ENCODE measurements around the gene MAGED1.

DNA sequence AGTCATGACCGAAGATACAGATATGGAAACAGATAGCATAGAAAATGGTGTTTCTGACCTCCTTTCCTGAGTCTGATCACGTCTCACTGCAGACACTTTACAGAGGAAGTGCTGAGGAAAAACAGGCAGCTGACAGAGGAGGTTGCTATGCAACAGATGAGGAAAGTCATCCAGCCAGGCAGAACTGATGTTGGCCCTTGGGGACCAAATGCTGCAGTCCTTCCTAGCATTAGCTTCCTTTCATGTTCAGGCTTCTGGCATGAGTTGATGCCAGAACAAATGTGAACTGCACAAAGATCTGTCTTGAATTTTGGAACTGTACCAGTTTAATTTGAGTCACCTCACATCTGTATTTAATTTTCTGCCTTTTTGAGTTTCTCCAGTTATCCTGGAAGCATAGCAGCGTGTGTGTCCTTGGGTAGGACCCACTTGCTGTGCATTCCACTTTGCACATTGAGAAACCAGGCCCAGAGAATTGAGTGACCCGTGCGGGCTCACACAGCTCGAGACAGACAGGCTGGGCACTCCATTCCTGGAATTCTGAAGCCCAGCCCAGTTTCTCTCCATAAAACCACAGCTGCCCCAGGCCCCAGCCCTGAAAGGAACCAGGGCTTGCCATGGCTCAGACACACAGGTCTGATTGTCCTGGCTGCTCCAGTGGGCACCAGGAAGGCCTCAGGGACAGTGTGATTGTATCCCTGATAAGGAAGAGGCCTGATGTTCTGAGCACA lies 1.4 kb upstream of the MAGED1 start:
- no peak for TF ChIP-seq POLR2AphosphoS5 (IDR thresholded peaks at IDR 0.05; ENCODE audit: low read depth, low read length)
- TF ChIP-seq, protein P1, sequence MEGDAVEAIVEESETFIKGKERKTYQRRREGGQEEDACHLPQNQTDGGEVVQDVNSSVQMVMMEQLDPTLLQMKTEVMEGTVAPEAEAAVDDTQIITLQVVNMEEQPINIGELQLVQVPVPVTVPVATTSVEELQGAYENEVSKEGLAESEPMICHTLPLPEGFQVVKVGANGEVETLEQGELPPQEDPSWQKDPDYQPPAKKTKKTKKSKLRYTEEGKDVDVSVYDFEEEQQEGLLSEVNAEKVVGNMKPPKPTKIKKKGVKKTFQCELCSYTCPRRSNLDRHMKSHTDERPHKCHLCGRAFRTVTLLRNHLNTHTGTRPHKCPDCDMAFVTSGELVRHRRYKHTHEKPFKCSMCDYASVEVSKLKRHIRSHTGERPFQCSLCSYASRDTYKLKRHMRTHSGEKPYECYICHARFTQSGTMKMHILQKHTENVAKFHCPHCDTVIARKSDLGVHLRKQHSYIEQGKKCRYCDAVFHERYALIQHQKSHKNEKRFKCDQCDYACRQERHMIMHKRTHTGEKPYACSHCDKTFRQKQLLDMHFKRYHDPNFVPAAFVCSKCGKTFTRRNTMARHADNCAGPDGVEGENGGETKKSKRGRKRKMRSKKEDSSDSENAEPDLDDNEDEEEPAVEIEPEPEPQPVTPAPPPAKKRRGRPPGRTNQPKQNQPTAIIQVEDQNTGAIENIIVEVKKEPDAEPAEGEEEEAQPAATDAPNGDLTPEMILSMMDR (IDR thresholded peaks at IDR 0.05): no peak

All from Panc1 (cell line).